ENCODE measurements around the gene ERVH48-1.

DNA sequence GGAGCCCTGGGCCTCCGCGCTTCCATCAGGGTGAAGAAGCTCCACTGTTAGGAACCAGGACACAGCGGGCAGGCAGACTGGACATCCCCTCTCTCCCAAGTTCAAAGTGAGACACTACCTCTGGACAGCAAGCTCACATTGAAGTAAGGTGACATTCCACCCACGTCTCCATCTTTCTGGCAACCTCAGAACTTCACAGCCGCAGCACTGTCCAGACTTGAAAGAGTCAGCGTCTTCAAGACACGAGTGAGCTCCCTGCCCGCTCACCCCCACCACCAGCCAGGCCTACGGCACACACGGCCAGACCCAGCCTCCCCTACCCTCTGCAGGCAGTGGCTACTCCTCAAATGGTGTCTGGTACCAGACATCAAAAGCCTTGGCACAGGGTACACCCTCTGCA lies 57.2 kb downstream of the ERVH48-1 start:
- TF ChIP-seq EZH2 (IDR thresholded peaks at IDR 0.05; ENCODE audit: low read length, missing control alignments) = no peak
- TF ChIP-seq, protein P1, sequence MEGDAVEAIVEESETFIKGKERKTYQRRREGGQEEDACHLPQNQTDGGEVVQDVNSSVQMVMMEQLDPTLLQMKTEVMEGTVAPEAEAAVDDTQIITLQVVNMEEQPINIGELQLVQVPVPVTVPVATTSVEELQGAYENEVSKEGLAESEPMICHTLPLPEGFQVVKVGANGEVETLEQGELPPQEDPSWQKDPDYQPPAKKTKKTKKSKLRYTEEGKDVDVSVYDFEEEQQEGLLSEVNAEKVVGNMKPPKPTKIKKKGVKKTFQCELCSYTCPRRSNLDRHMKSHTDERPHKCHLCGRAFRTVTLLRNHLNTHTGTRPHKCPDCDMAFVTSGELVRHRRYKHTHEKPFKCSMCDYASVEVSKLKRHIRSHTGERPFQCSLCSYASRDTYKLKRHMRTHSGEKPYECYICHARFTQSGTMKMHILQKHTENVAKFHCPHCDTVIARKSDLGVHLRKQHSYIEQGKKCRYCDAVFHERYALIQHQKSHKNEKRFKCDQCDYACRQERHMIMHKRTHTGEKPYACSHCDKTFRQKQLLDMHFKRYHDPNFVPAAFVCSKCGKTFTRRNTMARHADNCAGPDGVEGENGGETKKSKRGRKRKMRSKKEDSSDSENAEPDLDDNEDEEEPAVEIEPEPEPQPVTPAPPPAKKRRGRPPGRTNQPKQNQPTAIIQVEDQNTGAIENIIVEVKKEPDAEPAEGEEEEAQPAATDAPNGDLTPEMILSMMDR (conservative IDR thresholded peaks at IDR 0.05 in 1 of 2, IDR thresholded peaks at IDR 0.05 in 1 of 2; ENCODE audit: low read depth in 1 of 2, low read length in 2 of 2) = no peak

Measured in fibroblast of lung (primary cell).